IMR-90 (cell line): Measurements from ENCODE around the gene OGFR. TPM values are rescaled to one million over a fixed set of nuclear protein-coding genes. Genes with fewer than 3 reads are reported as not detected.

Experiments used
- ATAC-seq: fragments of 200-7000 bp; cut with Tn5 transposase; 2 replicates; pipeline ENCODE4 v1.9.1; 2020; ENCODE audit warnings: low read depth, mild to moderate bottlenecking, moderate library complexity
- BruUV-seq: library from RNA; stranded (reverse); fragments of 400-500 nt; replicated peaks from 2 replicates; lab custom pipeline; 2021; lab: Mats Ljungman, UMichigan
- CTCF ChIA-PET: fragments of 300-600 bp; formaldehyde crosslinking; extraction: SDS; loops from one replicate; lab custom pipeline; 2021; ENCODE audit warnings: antibody characterized with exemption; lab: Yijun Ruan, JAX
- POLR2A ChIA-PET: fragments of 300-600 bp; sonication (Branson Sonifier 250); formaldehyde crosslinking; loops from one replicate; lab custom pipeline; 2022; ENCODE audit warnings: antibody characterized with exemption; ENCODE audit not compliant: unreplicated experiment; lab: Charles Lee
- DNase-seq: peaks from one replicate; pipeline ENCODE4 v3.0.0; 2013
- H2AFZ ChIP-seq: replicated peaks from 2 replicates; pipeline ENCODE3; 2013; ENCODE audit warnings: low read length, mild to moderate bottlenecking; ENCODE audit not compliant: poor library complexity
- H2AK5ac ChIP-seq: 2 replicates; pipeline ENCODE4 v1.6.1; 2013; ENCODE audit warnings: low read depth, low read length, inconsistent platforms
- H2AK9ac ChIP-seq: replicated peaks from 2 replicates; pipeline ENCODE3; 2013; ENCODE audit warnings: mild to moderate bottlenecking, low read depth, low read length, moderate library complexity; ENCODE audit not compliant: poor library complexity
- H2BK120ac ChIP-seq: 2 replicates; pipeline ENCODE4 v1.6.1; 2013; ENCODE audit warnings: low read depth, low read length, inconsistent platforms
- H2BK15ac ChIP-seq: 3 replicates; pipeline ENCODE4 v1.6.1; 2013; ENCODE audit warnings: low read depth, low read length, inconsistent platforms
- H2BK20ac ChIP-seq: 2 replicates; pipeline ENCODE4 v1.6.1; 2013; ENCODE audit warnings: low read depth, mild to moderate bottlenecking, inconsistent platforms, low read length, moderate library complexity
- H2BK5ac ChIP-seq: 2 replicates; pipeline ENCODE4 v1.6.1; 2013; ENCODE audit warnings: mild to moderate bottlenecking, low read depth, low read length, inconsistent platforms; ENCODE audit not compliant: poor library complexity, severe bottlenecking
- H3K14ac ChIP-seq: replicated peaks from 2 replicates; pipeline ENCODE4 v1.6.1; 2013; ENCODE audit warnings: low read depth, low read length, inconsistent platforms
- H3K18ac ChIP-seq: 2 replicates; pipeline ENCODE4 v1.6.1; 2013; ENCODE audit warnings: low read depth, low read length, control low read depth
- H3K23ac ChIP-seq: 2 replicates; pipeline ENCODE4 v1.6.1; 2013; ENCODE audit warnings: low read depth, low read length, inconsistent platforms
- H3K27ac ChIP-seq: 2 replicates; pipeline ENCODE4 v1.5.1; 2013; ENCODE audit warnings: mild to moderate bottlenecking, control low read depth, low read length; ENCODE audit not compliant: insufficient read depth
- H3K27me3 ChIP-seq: 2 replicates; pipeline ENCODE4 v1.6.1; 2013; ENCODE audit warnings: low read length; ENCODE audit not compliant: control insufficient read depth, insufficient read depth
- H3K36me3 ChIP-seq: 2 replicates; pipeline ENCODE4 v1.6.1; 2013; ENCODE audit warnings: low read length, mixed read lengths; ENCODE audit not compliant: control insufficient read depth, insufficient read depth
- H3K4ac ChIP-seq: 2 replicates; pipeline ENCODE4 v1.6.1; 2013; ENCODE audit warnings: low read depth, low read length, inconsistent platforms
- H3K4me1 ChIP-seq: 2 replicates; pipeline ENCODE4 v1.6.1; 2013; ENCODE audit warnings: low read length, mixed read lengths; ENCODE audit not compliant: control insufficient read depth, insufficient read depth
- H3K4me2 ChIP-seq: 2 replicates; pipeline ENCODE4 v1.6.1; 2013; ENCODE audit warnings: low read depth, mild to moderate bottlenecking, control low read depth, low read length, moderate library complexity
- H3K4me3 ChIP-seq: 2 replicates; pipeline ENCODE4 v1.5.1; 2013; ENCODE audit warnings: low read depth, mild to moderate bottlenecking, control low read depth, low read length, moderate library complexity; ENCODE audit not compliant: insufficient read depth
- H3K56ac ChIP-seq: 2 replicates; pipeline ENCODE4 v1.6.1; 2013; ENCODE audit warnings: low read length, inconsistent platforms; ENCODE audit not compliant: insufficient read depth; ENCODE audit errors: extremely low read depth
- H3K79me1 ChIP-seq, 2 experiments: 2 replicates each; pipeline ENCODE4 v1.6.1; 2013; ENCODE audit warnings: low read length in 2 of 2, inconsistent platforms in 1 of 2, low read depth in 1 of 2
- H3K9ac ChIP-seq: 2 replicates; pipeline ENCODE4 v1.6.1; 2013; ENCODE audit warnings: low read depth, low read length, control low read depth
- H3K9me1 ChIP-seq: 2 replicates; pipeline ENCODE4 v1.6.1; 2013; ENCODE audit warnings: low read length, inconsistent platforms; ENCODE audit not compliant: insufficient read depth
- H3K9me3 ChIP-seq: 2 replicates; pipeline ENCODE4 v1.6.1; 2013; ENCODE audit warnings: low read length; ENCODE audit not compliant: control insufficient read depth, insufficient read depth
- H4K20me1 ChIP-seq: 2 replicates; pipeline ENCODE4 v1.6.1; 2013; ENCODE audit warnings: low read length, inconsistent platforms; ENCODE audit not compliant: insufficient read depth
- H4K5ac ChIP-seq: 2 replicates; pipeline ENCODE4 v1.6.1; 2013; ENCODE audit warnings: mild to moderate bottlenecking, low read depth, low read length, control low read depth
- H4K8ac ChIP-seq, 2 experiments: 2 replicates each; pipeline ENCODE4 v1.6.1; 2013; ENCODE audit warnings: low read depth in 2 of 2, low read length in 2 of 2, control low read depth in 1 of 2, inconsistent platforms in 1 of 2
- H4K91ac ChIP-seq: 2 replicates; pipeline ENCODE4 v1.6.1; 2013; ENCODE audit warnings: low read depth, low read length, inconsistent platforms; ENCODE audit not compliant: insufficient read depth
- BHLHE40 ChIP-seq: fragments of 150-350 bp; IDR thresholded peaks from 2 replicates; pipeline ENCODE4 v1.6.1; 2016; ENCODE audit warnings: mild to moderate bottlenecking, low read depth, low read length
- CEBPB ChIP-seq: IDR thresholded peaks from 2 replicates; pipeline ENCODE4 v1.6.1; 2012; ENCODE audit warnings: low read depth, low read length, improper control_type of control experiment
- CHD1 ChIP-seq: IDR thresholded peaks from 2 replicates; pipeline ENCODE4 v1.6.1; 2012; ENCODE audit warnings: low read depth, low read length, improper control_type of control experiment
- RAD21 ChIP-seq: IDR thresholded peaks from 2 replicates; pipeline ENCODE4 v1.6.1; 2012; ENCODE audit warnings: low read length, improper control_type of control experiment
- WGBS, 2 experiments: methylation state at CpG; one replicate each; pipeline versions ENCODE4 v1.1.5 to v1.1.7; 2013; ENCODE audit warnings: missing lambda C conversion rate in 2 of 2; ENCODE audit not compliant: insufficient read length in 1 of 2; ENCODE audit errors: extremely low coverage in 2 of 2; 5-methylcytosine and 5-hydroxymethylcytosine counted together
- dilution Hi-C: fragments of 300-500 bp; cut with HindIII; formaldehyde crosslinking; loops from one replicate; pipeline ENCODE4 v1.14.3; 2018; ENCODE audit warnings: low sequenced_read_pairs; ENCODE audit not compliant: unreplicated experiment
- in situ Hi-C: fragments of 300-500 bp; cut with MboI; formaldehyde crosslinking; loops from 3 replicates; pipeline ENCODE4 v1.14.3; 2019; ENCODE audit warnings: low sequenced_read_pairs, inconsistent platforms, mixed read lengths
- intact Hi-C: fragments of 100-400 bp; cut with micrococcal nuclease; formaldehyde crosslinking; loops from 2 replicates; pipeline ENCODE4 v1.10.0; 2022
- polyA plus RNA-seq, 3 experiments: library from polyadenylated mRNA; depleted of rRNA; stranded (reverse); fragments of >200 nt; gene quantifications; 2 replicates each; pipeline ENCODE4 v1.2.3, GENCODE V29; 2012; ENCODE audit warnings: low replicate concordance in 1 of 3
- total RNA-seq: library from RNA; depleted of rRNA; stranded (reverse); fragments of >200 nt; gene quantifications from 2 replicates; pipeline ENCODE4 v1.2.3, GENCODE V29; 2012

OGFR gene
- total and polyA plus RNA-seq, 2 of the 4 experiments (the other 2 are of a cell fraction): 22.4 to 30.1 TPM

- H3K4ac ChIP-seq: no peak overlapping the region
- H2AK9ac ChIP-seq: peak overlapping the region; percentile 70
- dilution Hi-C loops: no loop called here
- no peak overlapping the region for H4K8ac ChIP-seq
- no peak overlapping the region for H3K23ac ChIP-seq
- WGBS, 2 experiments: 80% methylated on average over 14 of the region's 17 CpGs; no CpG with 5 or more reads in 1 of the 2 experiments
- no peak overlapping the region for H2BK20ac ChIP-seq
- no peak overlapping the region for H2AK5ac ChIP-seq
- ATAC-seq (no peak), DNase-seq (no peak)
- no peak overlapping the region for H3K4me3 ChIP-seq
- no peak overlapping the region for H3K4me2 ChIP-seq
- peaks cover 2% of the 10 kb centered on the region; the same call in 1 of the 2 replicates for H3K27me3 ChIP-seq
- no peak overlapping the region for H3K27ac ChIP-seq
- no peak overlapping the region for H4K91ac ChIP-seq
- H3K36me3 ChIP-seq: no peaks in the 10 kb centered on the region
- TF ChIP-seq BHLHE40: no peak
- TF ChIP-seq CHD1: no peak
- TF ChIP-seq CEBPB: no peak
- no peak for TF ChIP-seq RAD21
- in situ Hi-C loops: no loop called here
- no TSS peak for BruUV-seq
- no peak overlapping the region for H2BK120ac ChIP-seq
- H3K9me1 ChIP-seq: no peaks in the 10 kb centered on the region; the same call in 1 of the 2 replicates
- intact Hi-C loops: no loop called here
- no peaks in the 10 kb centered on the region for H3K4me1 ChIP-seq
- no peaks in the 10 kb centered on the region for H3K9me3 ChIP-seq
- no peak overlapping the region for H3K14ac ChIP-seq
- H2AFZ ChIP-seq: no peak overlapping the region
- H3K56ac ChIP-seq: no peak overlapping the region
- no peak overlapping the region for H3K9ac ChIP-seq
- no peak overlapping the region for H2BK15ac ChIP-seq
- no peak overlapping the region for H3K18ac ChIP-seq
- CTCF ChIA-PET: interaction anchor here (2.1 kb wide), 1 partner anchor 11 kb away, joined by 8 read pairs; no protein-coding TSS in a partner anchor
- no peak overlapping the region for H2BK5ac ChIP-seq
- POLR2A ChIA-PET: no interaction called here
- no peak overlapping the region for H4K5ac ChIP-seq
- H3K79me1 ChIP-seq: no peaks in the 10 kb centered on the region
- no peaks in the 10 kb centered on the region for H4K20me1 ChIP-seq
Measured at GRCh38 chr20:62780696-62781095, 23.9 kb upstream of the OGFR start.
